Activated naive CD8-positive, alpha-beta T cell treated with anti-CD3 and anti-CD28 coated beads, Interleukin-2, amount 50 U/mL, for 16 hours (primary cell): Measurements from ENCODE around the gene NOTO.
"Not testable (repeated sequence)": the region's sequence is repeated elsewhere in the genome, so short reads cannot be mapped to it uniquely, and the experiment has no call there.

Experiments used
- DNase-seq: peaks from one replicate; pipeline ENCODE4 v3.0.0-alpha.2; 2020; ENCODE audit warnings: low read depth, low spot score

NOTO gene

GRCh38 chr2:73202156-73203054 is at the start of gene NOTO:
Gene NOTO (plus strand): TSS chr2:73202574. CDS start chr2:73202667, 93 bp downstream.
- DNase-seq, result no peak

- DNase-seq, result no peak
Observed at GRCh38 chr2:73156539-73157124, 45.7 kb upstream of the NOTO start.

- DNase-seq, result no peak
Observed at GRCh38 chr2:73162856-73163391, 39.5 kb upstream of the NOTO start.

GRCh38 chr2:73163483-73164367 is 38.6 kb upstream of the NOTO start:
- DNase-seq, result no peak

GRCh38 chr2:73165978-73166377 is 36.4 kb upstream of the NOTO start:
- not testable (repeated sequence) for DNase-seq

- DNase-seq, result not testable (repeated sequence)
Observed at GRCh38 chr2:73166813-73167212, 35.6 kb upstream of the NOTO start.

GRCh38 chr2:73168348-73168747 is 34.0 kb upstream of the NOTO start:
- not testable (repeated sequence) for DNase-seq

- DNase-seq, result not testable (repeated sequence)
Observed at GRCh38 chr2:73170341-73170740, 32.0 kb upstream of the NOTO start.

- DNase-seq, result no peak
Observed at GRCh38 chr2:73172963-73173362, 29.4 kb upstream of the NOTO start.

GRCh38 chr2:73173781-73174180 is 28.6 kb upstream of the NOTO start:
- DNase-seq, result no peak

GRCh38 chr2:73174244-73174643 is 28.1 kb upstream of the NOTO start:
- no peak for DNase-seq

- no peak for DNase-seq
Observed at GRCh38 chr2:73174941-73175662, 27.3 kb upstream of the NOTO start.

GRCh38 chr2:73175663-73176204 is 26.6 kb upstream of the NOTO start:
- DNase-seq, result peak; percentile 41

- DNase-seq, result no peak
Observed at GRCh38 chr2:73176205-73176880, 26.0 kb upstream of the NOTO start.

GRCh38 chr2:73176881-73177644 is 25.3 kb upstream of the NOTO start:
- peak; percentile 81 for DNase-seq

GRCh38 chr2:73177645-73178255 is 24.6 kb upstream of the NOTO start:
- no peak for DNase-seq

- no peak for DNase-seq
Observed at GRCh38 chr2:73185965-73186364, 16.4 kb upstream of the NOTO start.

GRCh38 chr2:73187549-73187948 is 14.8 kb upstream of the NOTO start:
- no peak for DNase-seq

GRCh38 chr2:73197579-73197978 is 4.8 kb upstream of the NOTO start:
- DNase-seq, result no peak
